H9 (cell line): ENCODE data around the gene BCL2L14. TPM values are rescaled to one million over a fixed set of nuclear protein-coding genes. Genes with fewer than 3 reads are reported as not detected.

Source experiments
- DNase-seq: peaks from one replicate; pipeline ENCODE4 v3.0.0-alpha.2; 2017
- H2AFZ ChIP-seq: one replicate; pipeline ENCODE4 v1.6.1; 2013; ENCODE audit warnings: mild to moderate bottlenecking, low read length, control low read depth, moderate library complexity
- H2AK5ac ChIP-seq: 2 replicates; pipeline ENCODE4 v1.6.1; 2013; ENCODE audit warnings: low read length, control low read depth, mixed read lengths; ENCODE audit not compliant: insufficient read length
- H2BK120ac ChIP-seq: one replicate; pipeline ENCODE4 v1.6.1; 2013; ENCODE audit warnings: low read depth, mild to moderate bottlenecking, low read length, control low read depth, inconsistent platforms; ENCODE audit not compliant: poor library complexity, severe bottlenecking
- H2BK12ac ChIP-seq: 2 replicates; pipeline ENCODE4 v1.6.1; 2013; ENCODE audit warnings: low read length, control low read depth, mixed read lengths, low read depth; ENCODE audit not compliant: insufficient read length
- H2BK15ac ChIP-seq: 2 replicates; pipeline ENCODE4 v1.6.1; 2013; ENCODE audit warnings: low read depth, low read length, control low read depth
- H2BK20ac ChIP-seq: one replicate; pipeline ENCODE4 v1.6.1; 2013; ENCODE audit warnings: low read depth, mild to moderate bottlenecking, low read length, control low read depth, inconsistent platforms; ENCODE audit not compliant: poor library complexity, severe bottlenecking
- H2BK5ac ChIP-seq: 2 replicates; pipeline ENCODE4 v1.6.1; 2013; ENCODE audit warnings: low read length, control low read depth, mixed read lengths; ENCODE audit not compliant: insufficient read length
- H3K14ac ChIP-seq: 2 replicates; pipeline ENCODE4 v1.6.1; 2013; ENCODE audit warnings: low read length, control low read depth; ENCODE audit not compliant: insufficient read depth
- H3K18ac ChIP-seq: 2 replicates; pipeline ENCODE4 v1.6.1; 2013; ENCODE audit warnings: low read depth, mild to moderate bottlenecking, mixed read lengths, low read length, control low read depth; ENCODE audit not compliant: insufficient read length
- H3K23ac ChIP-seq: 2 replicates; pipeline ENCODE4 v1.6.1; 2013; ENCODE audit warnings: low read length, control low read depth, mixed read lengths, low read depth; ENCODE audit not compliant: insufficient read length
- H3K23me2 ChIP-seq: 2 replicates; pipeline ENCODE4 v1.6.1; 2013; ENCODE audit warnings: low read depth, mild to moderate bottlenecking, mixed read lengths, low read length, control low read depth; ENCODE audit not compliant: insufficient read length, poor library complexity, severe bottlenecking
- H3K27ac ChIP-seq: 2 replicates; pipeline ENCODE4 v1.5.1; 2013; ENCODE audit warnings: low read length, control low read depth, mixed read lengths, low read depth; ENCODE audit not compliant: insufficient read length
- H3K27me3 ChIP-seq: 2 replicates; pipeline ENCODE4 v1.6.1; 2013; ENCODE audit warnings: low read length, control low read depth, inconsistent platforms; ENCODE audit not compliant: insufficient read depth
- H3K4ac ChIP-seq: 2 replicates; pipeline ENCODE4 v1.6.1; 2013; ENCODE audit warnings: low read depth, mild to moderate bottlenecking, control low read depth, inconsistent platforms, low read length, moderate library complexity
- H3K4me1 ChIP-seq: 2 replicates; pipeline ENCODE4 v1.6.1; 2013; ENCODE audit warnings: low read length, control low read depth, inconsistent platforms; ENCODE audit not compliant: insufficient read depth
- H3K4me2 ChIP-seq: 2 replicates; pipeline ENCODE4 v1.6.1; 2013; ENCODE audit warnings: low read length, control low read depth, mixed read lengths; ENCODE audit not compliant: insufficient read length, insufficient read depth
- H3K56ac ChIP-seq: 2 replicates; pipeline ENCODE4 v1.6.1; 2013; ENCODE audit warnings: low read depth, mild to moderate bottlenecking, mixed read lengths, low read length, control low read depth; ENCODE audit not compliant: insufficient read length
- H3K79me1 ChIP-seq: 2 replicates; pipeline ENCODE4 v1.6.1; 2013; ENCODE audit warnings: low read depth, mild to moderate bottlenecking, moderate library complexity, low read length, control low read depth, inconsistent platforms; ENCODE audit not compliant: insufficient read depth, poor library complexity, severe bottlenecking
- H3K79me2 ChIP-seq: 2 replicates; pipeline ENCODE4 v1.6.1; 2013; ENCODE audit warnings: low read length, control low read depth, inconsistent platforms; ENCODE audit not compliant: insufficient read depth
- H3K9ac ChIP-seq: 2 replicates; pipeline ENCODE4 v1.6.1; 2013; ENCODE audit warnings: low read length, control low read depth, mixed read lengths; ENCODE audit not compliant: insufficient read length; ENCODE audit errors: extremely low read depth
- H3K9me3 ChIP-seq: one replicate; pipeline ENCODE4 v1.6.1; 2013; ENCODE audit warnings: low read depth, low read length, inconsistent platforms; ENCODE audit not compliant: control insufficient read depth
- H3T11ph ChIP-seq: one replicate; pipeline ENCODE4 v1.6.1; 2013; ENCODE audit warnings: mild to moderate bottlenecking, low read length, control low read depth, inconsistent platforms
- H4K20me1 ChIP-seq: one replicate; pipeline ENCODE4 v1.6.1; 2013; ENCODE audit not compliant: control insufficient read depth, insufficient read length, insufficient read depth
- H4K5ac ChIP-seq: 2 replicates; pipeline ENCODE4 v1.6.1; 2013; ENCODE audit warnings: low read depth, mild to moderate bottlenecking, mixed read lengths, low read length, control low read depth; ENCODE audit not compliant: insufficient read length
- H4K8ac ChIP-seq: replicated peaks from 2 replicates; pipeline ENCODE4 v1.6.1; 2013; ENCODE audit warnings: low read length, control low read depth, mixed read lengths, low read depth; ENCODE audit not compliant: insufficient read length
- H4K91ac ChIP-seq: 2 replicates; pipeline ENCODE4 v1.6.1; 2013; ENCODE audit warnings: low read depth, mild to moderate bottlenecking, moderate library complexity, mixed read lengths, low read length, control low read depth; ENCODE audit not compliant: insufficient read length
- H3K27ac Mint-ChIP-seq, 3 experiments: 2 replicates in 2 of 3; 3 replicates in 1 of 3; pipeline ENCODE4 v1.8.0; 2020 to 2021; ENCODE audit warnings: mixed read lengths in 3 of 3, mild to moderate bottlenecking in 1 of 3, moderate library complexity in 1 of 3
- H3K27me3 Mint-ChIP-seq: 2 replicates; pipeline ENCODE4 v1.8.0; 2021; ENCODE audit warnings: low read depth, mild to moderate bottlenecking, moderate library complexity, mixed read lengths
- H3K36me3 Mint-ChIP-seq, 3 experiments: 2 replicates in 2 of 3; 3 replicates in 1 of 3; pipeline ENCODE4 v1.8.0; 2020 to 2021; ENCODE audit warnings: low read depth in 3 of 3, mixed read lengths in 3 of 3; ENCODE audit not compliant: insufficient read depth in 1 of 3
- H3K4me1 Mint-ChIP-seq, 2 experiments: 2 replicates each; pipeline ENCODE4 v1.8.0; 2020; ENCODE audit warnings: mixed read lengths in 2 of 2
- H3K4me3 Mint-ChIP-seq, 2 experiments: 2 replicates in 1 of 2; 3 replicates in 1 of 2; pipeline ENCODE4 v1.8.0; 2020 to 2021; ENCODE audit warnings: mild to moderate bottlenecking in 2 of 2, mixed read lengths in 2 of 2, moderate library complexity in 1 of 2
- H3K9me3 Mint-ChIP-seq, 2 experiments: 2 replicates in 1 of 2; 3 replicates in 1 of 2; pipeline ENCODE4 v1.8.0; 2020; ENCODE audit warnings: mild to moderate bottlenecking in 2 of 2, mixed read lengths in 2 of 2, moderate library complexity in 1 of 2
- CTCF ChIP-seq: fragments of 200-600 bp; sonication (generic); conservative IDR thresholded peaks from 3 replicates; pipeline ENCODE4 v1.8.0; 2021; ENCODE audit warnings: antibody characterized with exemption, mild to moderate bottlenecking
- WGBS: extraction: QIAGEN DNeasy Blood & Tissue Kit; methylation state at CpG from one replicate; pipeline ENCODE4 v1.1.7; 2013; ENCODE audit warnings: missing lambda C conversion rate, low lambda C conversion rate, mixed read lengths; ENCODE audit not compliant: insufficient read length; ENCODE audit errors: extremely low coverage; 5-methylcytosine and 5-hydroxymethylcytosine counted together
- total RNA-seq: library from RNA; stranded (reverse); gene quantifications from 2 replicates; pipeline ENCODE4 v1.2.1, GENCODE V29; 2021

Gene BCL2L14
- total RNA-seq, 1 experiment from 2014 or later = 0.28 TPM

DNA sequence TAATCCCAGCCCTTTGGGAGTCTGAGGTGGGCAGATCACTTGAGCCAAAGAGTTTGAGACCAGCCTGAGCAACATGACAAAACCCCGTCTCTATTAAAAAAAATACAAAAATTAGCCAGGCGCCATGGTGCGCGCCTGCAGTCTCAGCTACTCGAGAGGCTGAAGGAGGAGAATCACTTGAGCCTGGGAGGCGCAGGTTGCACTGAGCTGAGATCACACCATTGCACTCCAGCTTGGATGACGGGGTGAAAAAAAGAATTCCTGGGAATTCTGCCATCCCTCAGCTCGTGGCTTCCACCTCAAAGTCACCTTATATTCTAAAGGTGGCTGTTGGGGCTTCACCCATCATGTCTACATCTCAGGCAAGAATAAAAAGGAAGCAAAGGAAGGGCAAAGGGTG is 12.9 kb downstream of the BCL2L14 start:
- Histone ChIP-seq H3K27me3 (no peaks in the 10 kb centered on the region), H3K14ac (no peak overlapping the region), H4K20me1 (no peaks in the 10 kb centered on the region), H3K23ac (no peak overlapping the region), H3T11ph (no peak overlapping the region), H2AK5ac (no peak overlapping the region), H3K4ac (no peak overlapping the region), H3K4me1 (peaks cover 10% of the 10 kb centered on the region; the same call in 1 of the 2 replicates), H2BK12ac (no peak overlapping the region), H3K9ac (no peak overlapping the region), H3K79me1 (no peaks in the 10 kb centered on the region), H3K18ac (no peak overlapping the region), H3K9me3 (no peaks in the 10 kb centered on the region), H2BK20ac (no peak overlapping the region), H3K56ac (no peak overlapping the region), H2BK5ac (no peak overlapping the region), H3K79me2 (no peaks in the 10 kb centered on the region), H4K8ac (no peak overlapping the region), H2BK15ac (no peak overlapping the region), H3K27ac (no peak overlapping the region), H3K4me2 (no peak overlapping the region), H3K23me2 (no peaks in the 10 kb centered on the region), H2AFZ (no peak overlapping the region), H4K5ac (no peak overlapping the region), H2BK120ac (no peak overlapping the region), H4K91ac (no peak overlapping the region)
- Mint-ChIP-seq H3K9me3 (no peaks in the 10 kb centered on the region), H3K36me3 (peaks cover 0 to 2% (median 0%) of the 10 kb centered on the region in 3 experiments; a peak in 1 of 7 replicates), H3K27ac (no peak overlapping the region), H3K4me3 (no peak overlapping the region), H3K27me3 (no peaks in the 10 kb centered on the region), H3K4me1 (peaks cover 28 to 29% of the 10 kb centered on the region in 2 experiments)
- no peak for TF ChIP-seq CTCF
- DNase-seq = peak; percentile 19
- no CpG with 5 or more reads among the region's 8 CpGs for WGBS
